Measurements from ENCODE around the gene MAPKAP1.

The MAPKAP1 gene

GRCh38 chr9:125745018-125745417 lies 38.0 kb upstream of the MAPKAP1 start:
- H3K27ac ChIP-seq = no peak overlapping the region; the same call in 1 of the 2 replicates
- no peak for TF ChIP-seq ZFX (IDR thresholded peaks at IDR 0.05; ENCODE audit: borderline replicate concordance)
- TF ChIP-seq CTCF (IDR thresholded peaks at IDR 0.05) = no peak

GRCh38 chr9:125744616-125745015 lies 37.6 kb upstream of the MAPKAP1 start:
- H3K27ac ChIP-seq = no peak overlapping the region
- TF ChIP-seq CTCF (IDR thresholded peaks at IDR 0.05) = no peak
- TF ChIP-seq ZFX (IDR thresholded peaks at IDR 0.05; ENCODE audit: borderline replicate concordance) = no peak

- TF ChIP-seq CTCF (IDR thresholded peaks at IDR 0.05) (no peak), ZFX (IDR thresholded peaks at IDR 0.05; ENCODE audit: borderline replicate concordance) (no peak)
- H3K27ac ChIP-seq = peak overlapping the region; percentile 20; the same call in 1 of the 2 replicates
These were observed 36.8 kb upstream of the MAPKAP1 start for GRCh38 chr9:125743682-125744428.

- H3K27ac ChIP-seq = no peak overlapping the region
- TF ChIP-seq CTCF (IDR thresholded peaks at IDR 0.05) (no peak), ZFX (IDR thresholded peaks at IDR 0.05; ENCODE audit: borderline replicate concordance) (no peak)
These were observed 35.6 kb upstream of the MAPKAP1 start for GRCh38 chr9:125742657-125743056.

GRCh38 chr9:125739436-125739835 lies 32.4 kb upstream of the MAPKAP1 start:
- TF ChIP-seq ZFX (IDR thresholded peaks at IDR 0.05; ENCODE audit: borderline replicate concordance) = no peak
- no peak for TF ChIP-seq CTCF (IDR thresholded peaks at IDR 0.05)
- no peak overlapping the region for H3K27ac ChIP-seq

GRCh38 chr9:125732562-125732961 lies 25.6 kb upstream of the MAPKAP1 start:
- no peak overlapping the region for H3K27ac ChIP-seq
- no peak for TF ChIP-seq ZFX (IDR thresholded peaks at IDR 0.05; ENCODE audit: borderline replicate concordance)

GRCh38 chr9:125730168-125730567 lies 23.2 kb upstream of the MAPKAP1 start:
- TF ChIP-seq CTCF (IDR thresholded peaks at IDR 0.05) = no peak
- no peak overlapping the region for H3K27ac ChIP-seq

Measured in 22Rv1 (cell line).